Peyer's patch (tissue), 4 donors: ENCODE data around the gene MYH10.

ENCODE experiments used
- CTCF ChIP-seq, 6 experiments: fragments of 450-650 bp in 4 of 6; fragments of 200-600 bp in 2 of 6; sonication (generic) in 1 of 6; IDR thresholded peaks; one replicate each; pipeline ENCODE4 v1.5.1; 2017 to 2019; ENCODE audit warnings: antibody characterized with exemption in 6 of 6, mild to moderate bottlenecking in 3 of 6, moderate library complexity in 1 of 6
- POLR2A ChIP-seq, 2 donors: fragments of 450-650 bp; IDR thresholded peaks; one replicate each; pipeline ENCODE4 v1.5.1; 2017; ENCODE audit warnings: antibody characterized with exemption in 2 of 2, mild to moderate bottlenecking in 2 of 2, moderate library complexity in 2 of 2

- no peak for TF ChIP-seq CTCF (IDR thresholded peaks at IDR 0.05)
- TF ChIP-seq POLR2A (IDR thresholded peaks at IDR 0.05) = no peak
These were observed 167.4 kb downstream of the MYH10 start for GRCh38 chr17:8463099-8463498.
